ENCODE results near the gene SPIN1.

The SPIN1 gene

DNA sequence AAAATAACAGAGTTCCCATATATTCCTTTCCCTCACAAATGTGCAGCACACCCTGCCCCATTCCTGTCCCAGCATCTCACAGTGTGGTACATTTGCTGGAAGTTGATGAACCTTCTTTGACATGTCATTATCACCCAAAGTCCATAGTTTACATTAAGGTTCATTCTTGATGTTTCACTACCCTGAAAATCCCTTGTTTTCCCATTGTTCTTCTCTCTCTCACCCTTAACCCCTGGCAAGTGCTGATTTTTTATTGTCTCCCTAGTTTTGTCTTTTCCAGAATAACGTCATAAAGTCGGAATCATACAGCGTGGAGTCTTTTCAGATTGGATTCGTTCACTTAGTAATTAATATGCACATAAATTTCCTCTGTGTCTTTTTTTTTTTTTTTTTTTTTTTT is 48.1 kb downstream of the SPIN1 start:
- no peak for DNase-seq (ENCODE audit: low spot score)

DNA sequence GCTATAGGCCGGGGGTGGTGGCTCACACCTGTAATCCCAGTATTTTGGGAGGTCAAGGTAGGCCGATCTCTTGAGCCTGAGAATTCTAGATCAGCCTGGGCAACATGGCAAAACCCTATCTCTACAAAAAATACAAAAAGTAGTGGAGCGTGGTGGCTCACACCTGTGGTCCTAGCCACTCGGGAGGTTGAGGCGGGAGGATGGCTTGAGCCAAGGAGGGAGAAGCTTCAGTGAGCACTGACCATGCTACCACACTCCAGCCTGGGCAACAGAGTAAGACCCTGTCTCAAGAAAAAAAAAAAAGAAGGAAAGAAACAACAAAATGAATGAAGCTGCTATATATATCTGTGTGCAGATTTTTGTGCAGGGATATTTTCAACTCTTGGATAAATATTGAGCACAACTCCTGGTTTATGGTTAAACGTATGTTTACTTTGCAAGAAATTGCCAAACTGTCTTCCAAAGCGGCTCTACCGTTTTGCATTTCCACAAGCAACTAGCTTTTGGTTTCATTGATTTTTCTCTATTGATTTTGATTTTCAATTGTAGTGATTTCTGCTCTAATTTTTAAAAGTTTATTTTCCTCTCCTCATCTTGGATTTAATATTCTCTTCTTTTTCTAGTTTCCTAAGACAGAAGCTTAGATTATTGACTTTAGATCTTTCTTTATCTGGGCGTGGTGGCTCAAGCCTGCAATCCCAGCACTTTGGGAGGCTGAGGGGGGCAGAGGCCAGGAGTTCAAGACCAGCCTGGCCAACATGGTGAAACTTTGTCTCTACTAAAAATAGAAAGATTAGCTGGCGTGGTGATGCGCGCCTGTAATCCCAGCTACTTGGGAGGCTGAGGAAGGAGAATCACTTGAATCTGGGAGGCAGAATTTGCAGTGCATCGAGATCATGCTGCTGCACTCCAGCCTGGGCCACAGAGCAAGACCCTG is 49.2 kb downstream of the SPIN1 start:
- no peak for DNase-seq (ENCODE audit: low spot score)

DNA sequence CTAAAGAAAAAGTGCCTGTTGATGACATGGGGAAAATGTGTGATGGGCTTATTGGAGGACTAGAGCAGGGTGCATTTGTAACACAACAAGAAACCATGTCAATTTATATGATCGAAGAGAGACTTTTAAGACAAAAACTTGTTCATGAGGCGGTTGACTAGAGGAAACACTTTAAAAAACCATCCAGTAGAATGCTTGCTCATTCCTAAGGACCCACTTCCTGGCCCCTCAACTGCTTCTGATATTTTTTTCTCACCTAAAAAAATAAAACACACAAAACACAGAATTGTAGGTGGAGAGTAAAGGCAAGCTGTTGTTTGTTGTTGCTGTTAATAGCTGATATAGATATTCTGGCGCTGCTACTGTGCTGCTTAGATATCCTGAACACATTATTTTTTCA is 50.6 kb downstream of the SPIN1 start:
- no peak for DNase-seq (ENCODE audit: low spot score)

DNA sequence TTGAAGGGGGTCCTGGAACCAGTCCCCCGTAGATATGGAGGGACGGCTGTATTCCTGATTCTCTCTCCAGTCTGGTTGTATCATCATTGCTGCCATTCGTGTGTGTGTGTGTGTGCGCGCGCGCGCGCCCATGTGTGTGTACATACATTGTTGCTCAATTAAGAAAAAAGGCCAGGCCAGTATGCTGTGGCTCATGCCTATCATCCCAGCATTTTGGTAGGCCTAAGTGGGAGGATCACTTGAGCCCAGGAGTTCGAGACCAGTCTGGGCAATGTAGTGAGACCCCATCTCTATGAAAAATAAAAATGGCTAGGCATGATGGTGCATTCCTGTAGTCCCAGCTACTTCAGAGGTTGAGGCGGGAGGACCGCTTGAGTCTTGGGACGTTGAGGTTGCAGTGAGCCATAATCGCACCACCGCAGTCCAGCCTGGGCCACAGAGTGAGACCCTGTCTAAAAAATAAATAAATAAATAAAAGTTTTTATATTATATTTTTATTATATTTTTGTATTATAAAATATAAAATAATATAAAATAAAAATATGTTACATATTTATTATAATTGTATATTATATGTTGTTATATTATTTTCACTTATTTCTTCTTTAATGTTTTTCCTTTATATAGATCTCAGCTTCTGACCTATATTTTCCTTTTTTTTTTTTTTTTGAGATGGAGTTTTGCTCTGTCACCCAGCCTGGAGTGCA is 53.2 kb downstream of the SPIN1 start:
- no peak for DNase-seq (ENCODE audit: low spot score)

DNA sequence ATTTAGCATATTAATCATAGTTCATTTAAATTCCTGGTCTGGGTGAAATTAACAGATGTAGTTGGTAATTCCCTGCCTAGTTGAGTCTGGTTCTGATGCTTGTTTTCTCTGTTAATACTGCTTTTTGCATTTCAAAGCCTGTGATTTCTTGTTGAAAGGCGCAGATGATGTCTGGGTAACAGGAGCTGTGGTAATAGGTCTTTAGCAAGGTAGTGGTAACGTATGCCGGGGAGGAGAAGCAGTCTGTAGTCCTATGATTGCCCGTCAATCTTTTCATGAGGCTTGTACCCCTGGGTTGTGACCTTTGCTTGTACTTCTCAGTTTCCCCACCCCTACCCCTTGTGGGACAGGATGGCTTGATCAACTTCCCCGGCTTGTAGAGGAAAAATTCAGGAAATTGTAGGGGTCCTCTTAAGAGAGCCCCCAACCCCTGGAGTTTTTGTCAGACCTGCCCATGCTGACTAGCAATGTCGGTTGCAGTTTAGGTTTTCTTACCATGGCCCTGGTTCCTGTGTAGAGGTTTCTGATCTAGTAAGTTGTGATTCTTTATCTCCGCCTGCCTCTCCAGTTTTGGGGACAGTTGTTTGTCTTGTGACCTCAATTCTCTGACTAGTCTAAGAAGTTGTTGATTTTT is 55.4 kb downstream of the SPIN1 start:
- no peak for DNase-seq (ENCODE audit: low spot score)

DNA sequence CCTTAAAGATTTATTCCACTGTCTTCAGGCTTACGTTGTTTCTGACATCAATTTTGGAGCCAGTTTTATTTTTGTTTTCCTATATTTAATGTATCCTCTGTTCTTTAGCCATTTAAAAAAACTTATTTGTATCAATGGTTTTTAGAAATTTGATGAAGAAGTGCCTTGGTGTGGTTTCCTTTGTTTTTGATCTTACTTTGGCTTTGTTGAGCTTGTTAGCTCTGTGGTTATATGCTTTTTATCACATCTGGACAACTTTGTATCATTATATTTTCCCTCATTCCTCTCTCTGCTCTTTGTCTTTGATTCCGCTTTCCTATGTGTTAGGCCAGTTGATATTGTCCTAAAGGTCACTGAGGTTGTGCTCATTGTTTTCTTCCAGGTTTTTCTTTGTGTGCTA is 58.5 kb downstream of the SPIN1 start:
- no peak for DNase-seq (ENCODE audit: low spot score)

DNA sequence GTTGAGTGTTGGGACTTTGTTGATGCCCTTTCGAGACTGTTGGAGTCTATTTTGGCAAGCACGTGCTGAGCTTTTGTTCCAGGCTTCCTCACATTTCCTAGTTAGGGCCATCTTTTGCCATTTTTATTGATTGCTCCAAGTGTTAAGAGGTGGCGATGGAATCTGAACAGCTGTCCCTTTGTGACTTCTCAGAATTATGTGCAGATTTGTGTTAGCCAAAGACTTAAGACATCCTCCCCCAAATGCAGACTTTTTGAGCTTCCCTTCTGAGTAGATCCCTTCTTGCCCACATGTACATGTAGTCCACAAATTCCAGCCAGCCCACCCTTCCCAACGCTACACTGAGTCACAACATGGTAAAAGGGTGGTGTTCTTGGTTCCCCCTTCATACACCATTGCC is 59.2 kb downstream of the SPIN1 start:
- no peak for DNase-seq (ENCODE audit: low spot score)

DNA sequence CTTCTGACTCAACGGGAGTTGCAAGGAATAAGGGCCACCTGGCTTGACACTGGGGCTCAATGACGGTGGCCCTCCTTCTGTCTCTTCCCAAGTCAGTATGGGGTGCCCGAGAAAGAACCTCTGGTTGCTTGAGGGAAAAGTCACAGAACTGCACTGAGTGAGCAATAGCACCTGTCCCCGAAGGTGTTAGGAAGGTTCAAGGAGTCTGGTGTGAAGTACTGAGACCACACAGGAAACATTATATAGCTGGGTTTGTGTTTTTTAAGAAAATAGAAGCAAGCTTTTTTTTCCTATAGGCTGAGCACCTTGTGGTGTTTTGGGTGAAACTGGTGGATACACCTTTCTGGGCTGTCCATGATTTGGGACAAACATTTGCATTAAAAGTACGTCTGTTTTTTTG is 62.9 kb downstream of the SPIN1 start:
- DNase-seq (ENCODE audit: low spot score) = no peak

DNA sequence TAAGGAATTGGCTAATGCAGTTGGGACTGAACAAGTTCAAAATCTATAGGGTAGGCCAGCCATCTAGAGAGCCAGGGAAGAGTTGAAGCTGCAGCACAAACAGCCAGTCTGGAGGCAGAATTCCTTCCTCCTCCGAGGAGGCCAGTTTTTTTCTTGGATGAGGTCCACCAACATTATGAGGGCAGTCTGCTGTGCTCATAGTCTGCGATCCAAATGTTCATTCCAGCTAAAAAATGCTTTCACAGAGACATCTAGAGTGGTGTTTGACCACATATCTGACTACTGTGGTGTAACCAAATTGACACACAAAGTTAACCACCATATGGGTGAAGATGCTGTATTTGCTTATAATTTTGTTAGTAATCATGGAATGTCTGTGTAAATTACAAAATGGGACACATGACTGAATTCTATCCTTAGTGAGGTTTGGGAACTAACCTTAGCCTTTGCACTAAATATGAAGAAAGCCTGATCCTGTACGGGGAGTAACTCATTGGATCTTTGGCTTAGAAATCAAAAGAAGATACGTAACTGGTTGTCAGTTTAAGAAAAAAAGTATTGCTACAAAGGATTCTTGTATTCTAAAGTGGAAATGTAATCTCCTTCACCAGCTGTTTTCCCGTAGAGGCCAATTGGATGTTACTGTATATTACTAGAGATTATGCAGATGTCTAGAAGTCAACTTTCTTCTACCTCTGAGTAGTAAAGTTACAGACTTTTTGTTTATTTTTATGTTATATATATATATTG is 70.6 kb downstream of the SPIN1 start:
- DNase-seq (ENCODE audit: low spot score) = no peak

DNA sequence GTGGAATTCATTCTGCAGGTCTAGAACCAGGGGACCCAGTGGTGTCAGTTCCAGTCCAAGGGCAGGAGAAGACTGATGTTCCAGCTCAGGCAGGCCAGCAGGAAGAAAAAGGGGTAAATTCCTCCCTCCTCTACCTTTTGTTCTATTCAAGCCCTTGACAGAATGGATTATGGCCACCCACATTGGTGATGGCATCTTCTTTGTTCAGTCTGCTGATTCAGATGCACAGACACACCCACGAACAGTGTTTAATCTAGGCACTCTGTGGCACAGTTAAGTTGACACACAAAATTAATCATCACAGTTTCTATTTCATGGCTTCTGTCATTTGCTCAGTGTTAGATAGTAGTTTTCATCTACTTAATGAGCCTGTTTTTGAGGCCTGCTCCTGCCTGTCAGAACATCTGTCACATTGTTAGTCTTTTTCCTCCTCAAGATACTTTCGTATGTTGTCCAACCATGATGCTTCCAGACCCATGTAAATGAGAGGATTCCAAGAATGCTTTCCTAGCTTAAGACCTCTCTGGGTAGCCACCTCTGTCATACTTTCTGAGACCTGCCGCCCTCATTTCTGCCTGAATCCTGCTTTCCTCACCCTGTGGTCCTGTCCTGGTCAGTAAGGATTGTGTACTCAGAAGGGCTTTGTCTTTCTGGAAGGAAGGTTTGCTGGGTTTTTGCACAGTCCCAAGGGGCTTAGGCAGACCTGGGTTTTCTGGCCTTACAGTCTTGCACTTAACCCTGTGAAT is 72.5 kb downstream of the SPIN1 start:
- no peak for DNase-seq (ENCODE audit: low spot score)

DNA sequence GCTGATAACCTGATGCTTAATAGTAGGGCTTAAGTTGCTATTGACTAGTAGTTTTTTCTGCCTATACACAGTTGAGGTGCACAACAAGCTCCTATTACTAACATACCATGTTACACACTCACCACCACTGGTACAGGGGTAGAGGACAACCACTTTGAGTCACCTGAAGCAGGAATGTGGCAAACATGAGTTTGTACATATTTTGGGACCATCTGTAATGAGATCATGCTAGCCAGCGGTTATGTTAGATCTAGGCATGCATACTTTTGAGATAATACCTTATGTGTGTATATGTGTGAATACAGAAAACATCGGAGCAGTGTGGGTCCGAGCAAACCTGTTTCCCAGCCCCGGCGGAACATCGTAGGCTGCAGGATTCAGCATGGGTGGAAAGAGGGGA is 73.9 kb downstream of the SPIN1 start:
- no peak for DNase-seq (ENCODE audit: low spot score)

DNA sequence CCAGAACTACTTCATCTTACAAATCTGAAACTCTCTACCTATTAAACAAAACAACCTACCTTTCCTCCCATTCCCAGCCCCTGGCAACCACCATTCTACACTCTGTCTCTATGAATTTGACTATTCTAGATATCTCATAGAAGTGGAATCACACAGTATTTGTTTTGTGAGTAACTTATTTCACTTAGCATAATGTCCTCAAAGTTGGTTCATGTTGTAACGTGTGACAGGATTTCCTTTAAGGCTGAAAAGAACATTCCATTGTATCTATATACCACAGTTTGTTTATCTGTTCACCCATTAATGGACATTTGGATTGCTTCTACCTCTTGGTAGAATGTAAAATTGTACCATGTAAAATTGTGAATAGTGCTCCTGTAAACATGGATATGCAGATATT is 76.6 kb downstream of the SPIN1 start:
- no peak for DNase-seq (ENCODE audit: low spot score)

DNA sequence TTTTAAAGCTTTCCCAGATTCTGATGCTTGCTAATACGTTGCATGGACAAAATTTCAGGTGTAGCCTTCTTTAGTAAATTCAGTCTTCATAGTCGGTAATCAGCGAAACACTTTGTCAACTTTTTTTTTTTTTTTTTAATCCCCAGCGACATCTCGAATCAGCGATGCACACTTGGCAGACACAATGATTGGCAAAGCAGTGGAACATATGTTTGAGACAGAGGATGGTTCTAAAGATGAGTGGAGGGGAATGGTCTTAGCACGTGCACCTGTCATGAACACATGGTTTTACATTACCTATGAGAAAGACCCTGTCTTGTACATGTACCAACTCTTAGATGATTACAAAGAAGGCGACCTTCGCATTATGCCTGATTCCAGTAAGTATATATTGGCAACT is 80.0 kb downstream of the SPIN1 start:
- no peak for DNase-seq (ENCODE audit: low spot score)

DNA sequence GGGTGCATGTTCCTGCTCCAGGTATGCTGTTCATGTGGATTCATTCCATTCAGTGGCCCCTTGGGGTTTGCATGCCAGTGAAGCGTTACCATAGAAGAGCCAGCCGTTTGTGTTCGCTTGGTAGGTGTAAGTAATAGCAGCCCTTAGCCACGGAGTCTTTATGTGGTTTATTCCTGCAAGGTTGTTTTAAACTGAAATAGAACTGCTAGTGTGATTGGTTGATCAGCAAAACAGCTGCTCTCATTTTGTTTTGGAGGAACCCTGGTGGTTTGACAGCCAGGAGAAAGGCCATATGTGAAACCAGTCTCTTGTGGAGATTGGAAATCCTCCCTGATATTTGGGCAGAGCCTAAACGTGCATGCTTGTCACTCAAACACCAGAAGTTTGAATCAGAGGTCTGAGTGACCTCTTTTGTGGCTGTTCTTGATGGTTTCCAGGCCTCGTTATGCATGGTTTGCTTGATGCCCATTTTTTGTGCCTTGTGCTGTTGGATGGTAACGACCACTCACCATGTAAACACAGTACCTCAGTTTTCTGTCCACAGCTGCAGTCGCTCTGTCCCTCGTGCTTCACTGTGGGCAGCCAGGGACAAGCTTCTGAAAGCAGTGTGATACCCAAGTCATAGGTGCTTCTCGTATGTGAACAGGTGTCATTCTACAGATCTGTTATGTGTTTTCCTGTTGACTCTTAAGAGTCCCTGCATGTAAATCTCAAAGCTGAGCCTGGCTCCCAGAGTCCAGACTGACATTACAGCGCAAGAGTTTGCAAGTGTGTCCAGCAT is 88.4 kb downstream of the SPIN1 start:
- DNase-seq (ENCODE audit: low spot score) = no peak

DNA sequence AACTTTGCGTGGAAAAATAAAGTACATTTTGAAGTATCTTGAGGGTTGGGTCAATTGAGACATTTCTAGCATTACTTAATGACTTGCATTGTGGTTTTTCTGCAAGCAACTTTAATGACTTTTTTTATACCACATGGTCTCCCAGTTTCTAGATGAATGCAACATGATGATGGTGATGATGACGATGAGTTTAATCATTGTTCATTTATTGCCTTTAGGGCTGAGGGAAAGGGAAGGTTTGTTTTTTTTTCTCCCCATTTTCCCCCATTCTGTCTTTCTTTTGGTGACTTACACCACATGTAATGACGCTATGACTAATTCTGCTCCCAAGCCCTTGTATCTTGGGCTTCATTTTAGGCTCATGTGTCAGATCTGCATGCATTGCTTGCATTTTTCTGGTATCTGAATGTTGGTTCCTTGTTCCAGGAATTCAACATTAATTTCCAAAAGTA is 89.1 kb downstream of the SPIN1 start:
- no peak for DNase-seq (ENCODE audit: low spot score)

DNA sequence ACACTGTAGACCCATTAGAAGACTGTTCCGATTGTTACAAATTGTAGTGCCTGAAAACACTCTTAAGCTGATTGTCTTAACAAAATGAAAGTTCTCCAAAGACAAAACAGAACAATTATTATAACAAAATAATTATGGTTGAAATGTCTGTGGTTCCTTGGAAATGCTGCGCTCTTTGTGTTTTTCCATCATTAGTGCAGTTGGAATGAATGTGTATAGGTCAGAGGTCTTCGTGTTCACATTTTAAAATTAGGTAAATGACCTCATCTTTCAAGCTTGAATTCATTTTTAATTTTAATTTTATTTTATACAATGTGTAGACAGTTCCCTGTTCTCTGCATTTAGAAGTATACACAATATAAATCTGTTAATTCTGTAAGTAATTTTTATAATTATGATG is 90.0 kb downstream of the SPIN1 start:
- no peak for DNase-seq (ENCODE audit: low spot score)

DNA sequence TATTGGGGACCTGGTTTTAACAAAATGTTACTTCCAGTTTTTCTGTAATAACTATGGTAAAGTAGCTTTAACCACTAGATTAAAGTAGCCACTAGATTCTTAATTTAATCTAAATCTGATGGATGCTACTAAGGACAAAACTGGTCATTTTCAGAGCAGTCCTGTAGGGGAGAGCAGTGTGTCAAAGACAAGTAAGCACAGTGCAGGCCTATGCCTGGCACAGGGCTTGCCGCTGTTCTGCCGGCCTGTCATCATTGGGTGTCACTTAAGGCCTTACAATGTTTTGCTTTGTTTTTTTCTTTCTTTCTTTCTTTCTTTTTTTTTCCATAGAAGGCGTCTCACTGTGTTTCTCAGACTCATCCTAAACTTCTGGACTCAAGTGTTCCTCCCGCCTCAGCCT is 93.7 kb downstream of the SPIN1 start:
- no peak for DNase-seq (ENCODE audit: low spot score)

DNA sequence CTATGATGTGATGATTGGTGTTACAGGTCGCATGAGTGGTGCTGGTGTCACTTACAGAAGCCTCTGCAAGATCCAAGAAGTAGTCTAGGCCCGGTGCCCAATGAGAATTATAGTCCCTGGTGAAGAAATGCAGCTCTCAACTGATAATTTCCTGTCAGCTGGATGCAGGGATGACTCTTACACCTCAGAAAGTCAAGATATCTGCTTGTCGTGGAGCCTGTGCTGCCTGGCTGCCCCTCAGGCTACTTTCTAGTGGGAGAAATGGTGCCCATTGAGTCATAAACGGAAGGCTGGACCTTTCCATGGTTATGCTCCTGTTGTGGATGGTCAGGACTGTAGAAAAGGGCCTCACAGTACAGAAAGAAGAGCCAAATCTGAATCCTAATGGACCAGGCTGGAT is 99.9 kb downstream of the SPIN1 start:
- no peak for DNase-seq (ENCODE audit: low spot score)

DNA sequence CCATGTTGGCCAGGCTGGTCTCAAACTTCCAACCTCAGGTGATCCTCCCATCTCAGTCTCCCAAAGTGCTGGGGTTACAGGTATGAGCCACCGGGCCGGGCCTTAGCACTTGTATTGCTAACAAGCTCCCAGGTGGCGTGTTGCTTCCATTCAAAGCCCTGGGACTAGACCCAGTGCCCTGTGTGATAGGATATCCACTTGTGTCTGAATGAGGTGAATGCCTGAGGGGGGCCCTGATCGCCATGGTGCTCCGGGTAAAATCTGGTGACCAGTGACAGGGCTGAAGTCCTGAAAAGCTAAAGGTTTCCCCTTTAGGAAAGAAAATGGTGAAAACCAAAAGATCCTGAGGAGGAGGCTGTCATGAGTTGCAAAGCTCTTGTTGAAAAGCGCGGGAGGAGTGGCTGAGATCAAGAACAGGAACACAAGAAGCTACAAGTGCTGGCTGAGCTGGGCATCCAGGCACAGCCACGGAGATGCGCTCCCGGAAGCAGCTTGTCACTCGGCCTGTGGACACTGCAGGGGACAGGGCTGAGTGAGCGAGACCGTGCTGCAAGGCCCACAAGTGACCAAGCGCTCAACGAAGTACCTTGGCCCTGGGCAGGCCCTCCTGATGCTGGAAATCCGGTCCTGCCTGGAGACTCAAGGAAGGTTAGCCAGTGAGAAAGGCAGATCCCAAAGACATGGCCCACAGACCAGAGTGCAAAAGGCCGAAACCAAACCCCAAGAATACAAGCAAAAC is 106.9 kb downstream of the SPIN1 start:
- no peak for DNase-seq (ENCODE audit: low spot score)

DNA sequence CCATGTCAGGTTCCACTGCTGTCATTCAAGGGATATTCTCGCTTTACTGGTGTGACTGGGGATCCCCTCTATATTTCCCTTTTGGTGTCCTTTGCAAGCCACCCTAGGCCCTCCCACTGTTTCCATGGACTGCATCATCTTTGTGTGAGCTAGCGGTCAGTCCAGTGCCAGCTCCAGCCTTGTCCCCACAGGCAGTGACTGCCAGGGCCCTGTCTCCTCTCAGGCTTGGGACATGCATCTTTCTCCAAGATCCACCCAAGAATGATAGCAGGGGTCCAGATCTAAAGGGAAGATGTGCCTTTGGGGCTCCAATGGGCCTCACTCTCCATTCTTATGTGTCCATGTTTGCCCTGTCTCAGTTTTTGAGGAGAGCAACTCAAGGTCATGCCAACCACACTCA is 109.0 kb downstream of the SPIN1 start:
- DNase-seq (ENCODE audit: low spot score) = no peak

Measured in HuH-7 (cell line).